GM12801 (cell line): Measurements from ENCODE around the gene BYSL.

ENCODE experiments used
- CTCF ChIP-seq: IDR thresholded peaks from one replicate; pipeline ENCODE4 v1.5.1; 2011; ENCODE audit warnings: control low read depth; ENCODE audit not compliant: insufficient read length; ENCODE audit errors: extremely low read depth

Gene BYSL

GRCh38 chr6:41881506-41881905 is 39.8 kb upstream of the BYSL start:
- TF ChIP-seq CTCF = no peak

GRCh38 chr6:41884957-41885356 is 36.3 kb upstream of the BYSL start:
- TF ChIP-seq CTCF = no peak

GRCh38 chr6:41885930-41886329 is 35.4 kb upstream of the BYSL start:
- no peak for TF ChIP-seq CTCF

GRCh38 chr6:41887331-41887751 is 34.0 kb upstream of the BYSL start:
- no peak for TF ChIP-seq CTCF

- TF ChIP-seq CTCF = no peak
Observed at GRCh38 chr6:41892921-41893564, 28.3 kb upstream of the BYSL start.

GRCh38 chr6:41894366-41895299 is 26.7 kb upstream of the BYSL start:
- no peak for TF ChIP-seq CTCF

- TF ChIP-seq CTCF = no peak
Observed at GRCh38 chr6:41895300-41896233, 25.7 kb upstream of the BYSL start, which contains the start of gene USP49. USP49 (minus strand) TSS chr6:41895375; CDS start chr6:41806983, 88,392 bp downstream.
